ENCODE results near the gene ARHGEF25.

GRCh38 chr12:57603324-57603723 lies 7.9 kb upstream of the ARHGEF25 start:
- TF ChIP-seq EP300 (IDR thresholded peaks at IDR 0.05) (no peak), CTCF (IDR thresholded peaks at IDR 0.05) (no peak), POLR2AphosphoS5 (IDR thresholded peaks at IDR 0.05) (no peak)

Measured in sigmoid colon (tissue), 4 donors.